ENCODE results near the gene C16orf92.

- TF ChIP-seq CTCF (conservative IDR thresholded peaks at IDR 0.05; ENCODE audit: low read depth in 2 of 2) (no peak), EZH2phosphoT487 (IDR thresholded peaks at IDR 0.05; ENCODE audit: unreplicated experiment) (no peak), POLR2AphosphoS5 (IDR thresholded peaks at IDR 0.05; ENCODE audit: low read depth) (no peak)
These were observed 47.5 kb downstream of the C16orf92 start for GRCh38 chr16:30070490-30070889.
